Stimulated activated CD4-positive, alpha-beta T cell treated with anti-CD3 and anti-CD28 coated beads, Interleukin-4, amount 100 ng/mL, for 1 hour (primary cell): ENCODE data around the gene TAF4.
"Not testable (repeated sequence)": the region's sequence is repeated elsewhere in the genome, so short reads cannot be mapped to it uniquely, and the experiment has no call there.

Source experiments
- DNase-seq: peaks from one replicate; pipeline ENCODE4 v3.0.0-alpha.2; 2020

TAF4 gene

DNA sequence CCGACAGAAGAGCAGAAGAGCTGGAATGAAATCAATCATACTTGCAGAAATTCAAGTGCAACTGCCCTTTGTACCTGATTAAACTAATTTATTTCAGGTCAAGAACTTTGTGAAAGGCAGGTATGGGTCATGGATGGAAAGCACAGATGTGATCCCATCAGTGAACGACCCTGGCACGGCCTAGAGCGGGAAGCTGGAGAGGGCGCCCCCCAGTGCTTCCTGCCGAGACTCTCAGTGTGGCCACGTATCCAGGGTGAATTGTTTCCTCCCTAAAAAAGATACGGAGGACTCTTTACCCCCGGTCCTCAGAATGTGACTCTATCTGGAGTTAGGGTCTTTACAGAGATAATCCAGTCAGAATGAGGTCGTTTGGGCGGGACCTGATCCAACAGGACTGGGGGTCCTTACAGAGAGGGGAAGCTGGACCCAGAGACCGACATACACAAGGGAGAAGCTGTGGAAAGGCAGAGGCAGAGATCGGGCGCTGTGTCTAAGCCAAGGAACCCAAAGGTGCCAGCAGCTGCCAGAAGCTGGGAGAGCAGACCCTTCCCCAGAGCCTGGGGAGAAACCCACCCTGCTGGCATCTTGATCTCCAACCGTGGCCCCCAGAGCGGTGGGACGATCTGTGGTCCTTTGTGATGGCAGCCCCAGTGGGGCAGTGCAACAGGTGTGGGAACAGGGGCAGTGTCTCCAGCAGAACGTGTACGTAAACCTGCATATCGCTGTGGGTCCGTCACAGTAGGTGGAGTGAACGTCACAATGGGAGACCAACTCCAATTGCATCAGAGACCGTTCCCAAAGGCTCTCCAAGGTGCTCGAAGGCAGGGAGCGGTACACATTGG lies 91.9 kb downstream of the TAF4 start:
- DNase-seq = no peak

DNA sequence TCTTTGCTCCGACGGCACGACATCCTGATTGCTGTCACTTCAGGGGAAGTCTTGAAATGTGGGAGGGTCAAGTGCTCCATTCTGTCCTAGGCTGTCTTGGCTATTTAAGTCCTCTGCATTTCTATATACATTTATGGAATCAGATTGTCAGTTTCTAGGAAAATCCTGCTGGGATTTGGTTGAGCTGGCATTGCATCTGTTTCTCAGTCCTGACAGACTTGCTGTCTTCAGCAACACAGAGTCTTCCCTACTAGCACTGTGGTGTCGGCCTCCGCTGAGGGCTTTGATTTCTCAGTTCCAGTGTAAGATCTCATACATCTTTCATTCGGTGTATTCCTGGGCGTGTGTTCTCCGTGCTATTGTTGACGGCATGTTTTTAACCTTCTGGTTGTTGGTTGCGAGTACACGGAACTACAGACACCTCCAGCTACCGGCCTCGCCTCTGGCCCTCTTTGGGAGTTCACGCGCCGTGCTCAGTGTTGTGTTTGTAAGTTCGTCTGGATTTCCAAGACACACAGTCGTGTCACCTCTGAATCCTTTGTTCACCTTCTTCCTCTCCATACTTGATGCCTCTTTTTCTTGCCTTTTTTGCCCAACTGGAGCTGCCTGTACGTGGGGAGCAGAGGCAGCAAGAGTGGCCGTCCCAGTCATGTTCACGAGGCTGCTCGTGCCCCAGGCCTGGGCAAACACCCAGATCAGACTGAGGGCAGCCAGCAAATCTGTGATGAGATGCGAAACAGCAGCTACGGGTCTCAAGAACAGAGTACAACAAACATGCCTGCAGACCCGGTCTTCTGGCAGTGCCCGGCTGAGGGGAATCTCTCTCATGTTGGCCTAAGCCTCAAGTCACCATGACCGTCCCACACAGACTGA lies 92.8 kb downstream of the TAF4 start:
- no peak for DNase-seq

DNA sequence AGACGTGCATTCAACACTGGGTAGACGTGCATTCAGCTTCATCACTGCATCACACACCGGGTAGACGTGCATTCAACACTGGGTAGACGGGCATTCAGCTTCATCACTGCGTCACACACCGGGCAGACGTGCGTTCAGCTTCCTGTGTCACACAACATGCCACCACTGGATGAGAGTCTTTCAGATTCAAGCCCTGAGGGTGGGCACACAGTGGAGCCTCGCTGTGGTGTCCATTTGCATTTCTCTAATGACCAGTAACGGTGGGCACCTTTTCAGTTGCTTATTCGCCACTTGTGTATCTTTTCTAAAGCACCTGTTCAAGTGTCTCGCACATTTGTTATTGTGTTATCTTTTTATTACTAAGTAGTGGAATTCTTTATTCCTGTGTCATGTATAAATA lies 94.1 kb downstream of the TAF4 start:
- not testable (repeated sequence) for DNase-seq

DNA sequence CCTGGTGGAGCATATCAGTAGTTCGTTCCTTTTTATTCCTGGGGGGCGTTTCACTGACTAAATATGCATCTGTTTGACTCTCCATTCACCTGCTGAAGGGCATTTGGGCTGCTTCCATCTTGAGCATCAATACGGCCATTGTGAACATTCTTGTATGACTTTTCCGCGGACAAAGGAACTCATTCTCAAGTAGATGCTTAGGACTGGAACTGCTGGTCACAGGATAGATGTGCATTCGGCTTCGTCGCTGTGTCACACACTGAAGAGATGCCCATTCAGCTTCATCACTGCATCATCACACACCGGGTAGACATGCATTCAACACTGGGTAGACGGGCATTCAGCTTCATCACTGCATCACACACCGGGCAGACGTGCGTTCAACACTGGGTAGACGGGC lies 95.3 kb downstream of the TAF4 start:
- DNase-seq = no peak

DNA sequence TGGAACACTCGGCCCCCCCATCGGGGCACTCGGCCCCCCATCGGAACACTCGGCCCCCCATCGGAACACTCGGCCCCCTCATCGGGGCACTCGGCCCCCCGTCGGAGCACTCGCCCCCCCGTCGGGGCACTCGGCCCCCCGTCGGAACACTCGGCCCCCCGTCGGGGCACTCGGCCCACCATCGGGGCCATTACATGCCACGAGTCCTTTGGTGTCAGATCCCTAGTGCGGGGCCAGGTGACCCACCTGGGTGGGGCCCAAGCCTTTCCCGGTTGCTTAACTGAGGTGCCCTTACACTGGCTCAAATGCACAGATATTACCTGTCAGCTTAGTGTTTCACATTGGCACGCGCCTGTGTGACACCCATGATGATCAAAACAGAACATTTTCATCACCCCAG lies 95.9 kb downstream of the TAF4 start:
- no peak for DNase-seq

DNA sequence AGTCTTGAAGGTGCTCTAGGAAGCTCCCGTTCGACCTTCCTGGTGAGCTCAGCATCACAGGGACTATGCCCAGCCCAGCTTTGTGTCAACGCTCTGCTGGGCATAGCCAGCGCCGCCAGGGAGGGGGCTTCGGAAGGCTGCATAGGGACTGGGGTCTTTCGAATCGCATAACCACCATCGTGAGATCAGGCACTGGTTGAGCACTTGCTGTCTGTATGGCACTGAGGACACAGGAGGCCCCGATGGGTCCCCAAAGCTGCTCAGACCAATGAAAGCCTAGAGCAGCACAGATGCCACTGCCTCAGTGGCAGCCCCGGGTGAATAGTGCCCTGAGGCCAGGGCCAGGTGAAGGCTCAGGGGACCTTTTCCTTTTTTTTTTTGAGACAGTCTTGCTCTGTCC lies 96.7 kb downstream of the TAF4 start:
- no peak for DNase-seq

DNA sequence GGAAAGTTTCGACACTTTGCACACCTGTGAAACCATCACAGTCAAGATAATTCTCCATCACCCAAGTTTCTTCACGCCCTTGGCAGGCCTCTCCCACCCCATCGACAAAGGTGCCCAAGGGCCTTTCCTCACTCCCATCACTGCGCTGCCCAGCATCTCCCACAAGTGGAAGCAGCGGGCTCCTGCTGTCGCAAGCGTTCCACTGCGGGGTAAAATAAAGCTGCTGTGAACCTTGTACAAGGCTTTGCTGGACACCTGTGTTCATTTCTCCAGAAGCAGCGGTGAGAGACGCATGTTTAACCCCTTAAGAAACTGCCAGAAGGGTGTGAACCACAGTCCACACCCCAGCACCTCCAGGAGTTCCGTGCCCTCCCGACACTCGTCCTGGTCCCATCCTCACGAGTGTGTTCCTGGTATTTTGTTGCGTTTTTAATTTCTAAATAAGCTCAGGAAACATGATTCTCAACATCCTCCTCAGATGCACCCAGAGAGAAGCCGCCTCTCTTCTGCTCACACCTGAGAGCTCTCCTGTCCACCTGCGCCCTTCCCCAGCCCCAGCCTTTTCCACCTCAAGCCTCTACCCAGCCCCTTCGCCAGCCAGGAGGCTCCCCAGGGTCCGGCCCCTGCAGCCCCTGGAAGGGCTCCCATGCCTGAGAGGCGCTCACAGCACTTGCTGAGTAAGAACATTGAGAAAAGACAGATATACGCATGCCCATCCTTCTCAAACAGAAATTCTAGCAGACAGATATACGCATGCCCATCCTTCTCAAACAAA lies 97.5 kb downstream of the TAF4 start:
- DNase-seq = no peak

DNA sequence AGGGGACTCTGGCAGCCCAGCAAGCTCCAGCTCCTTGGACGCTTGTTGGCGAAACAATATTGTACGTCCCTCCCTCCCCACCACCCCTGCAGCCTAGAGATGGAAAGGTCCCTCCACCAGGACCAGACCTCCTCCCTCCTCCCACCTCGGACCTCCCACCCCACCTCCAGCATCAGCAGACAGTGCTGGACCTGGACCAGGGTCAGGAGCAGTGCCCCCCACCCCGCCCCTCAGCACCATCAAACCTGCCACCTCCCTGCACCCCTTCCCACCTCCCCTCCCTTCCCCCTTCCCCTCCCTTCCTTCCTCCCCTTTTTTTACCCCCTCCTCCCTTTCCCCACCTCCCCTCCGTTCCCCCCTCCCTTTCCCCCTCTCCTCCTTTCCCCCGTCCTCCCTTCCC lies 98.4 kb downstream of the TAF4 start:
- no peak for DNase-seq

DNA sequence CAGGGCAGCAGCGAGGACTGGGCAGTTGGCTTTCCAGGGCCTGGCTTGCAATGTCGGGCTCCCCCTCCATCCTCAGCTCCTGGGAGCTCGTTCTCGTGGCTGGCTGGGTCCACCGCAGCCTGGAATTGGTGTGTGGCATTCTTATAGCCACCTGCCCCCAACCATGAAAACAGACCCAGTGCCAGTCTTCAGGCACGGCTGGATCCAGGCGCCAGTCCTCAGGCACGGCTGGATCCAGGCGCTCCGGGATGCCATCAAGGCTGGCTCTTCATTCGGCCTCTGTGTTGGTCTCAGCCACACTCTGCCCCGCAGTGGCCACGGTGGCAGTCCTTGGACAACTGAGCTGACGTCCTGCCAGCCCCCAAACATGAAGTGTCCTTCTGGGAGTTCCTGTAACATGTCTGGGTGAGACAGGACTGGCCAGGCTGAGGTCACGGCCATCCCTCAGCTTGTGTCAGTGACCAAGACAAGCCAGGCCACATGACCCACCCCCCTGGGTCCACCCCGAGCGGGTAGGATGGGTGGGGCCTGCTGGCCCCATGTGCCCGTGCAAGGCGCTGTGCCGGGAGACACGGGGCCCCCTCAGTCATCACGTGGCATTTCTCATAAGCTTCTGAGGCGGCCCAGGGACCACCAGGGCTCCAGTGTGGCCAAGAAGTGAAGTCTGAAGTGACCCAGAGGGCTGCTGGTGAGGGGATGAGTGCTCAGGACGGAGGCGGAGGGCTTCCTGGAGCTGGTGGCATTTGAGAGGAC lies 99.0 kb downstream of the TAF4 start:
- no peak for DNase-seq

DNA sequence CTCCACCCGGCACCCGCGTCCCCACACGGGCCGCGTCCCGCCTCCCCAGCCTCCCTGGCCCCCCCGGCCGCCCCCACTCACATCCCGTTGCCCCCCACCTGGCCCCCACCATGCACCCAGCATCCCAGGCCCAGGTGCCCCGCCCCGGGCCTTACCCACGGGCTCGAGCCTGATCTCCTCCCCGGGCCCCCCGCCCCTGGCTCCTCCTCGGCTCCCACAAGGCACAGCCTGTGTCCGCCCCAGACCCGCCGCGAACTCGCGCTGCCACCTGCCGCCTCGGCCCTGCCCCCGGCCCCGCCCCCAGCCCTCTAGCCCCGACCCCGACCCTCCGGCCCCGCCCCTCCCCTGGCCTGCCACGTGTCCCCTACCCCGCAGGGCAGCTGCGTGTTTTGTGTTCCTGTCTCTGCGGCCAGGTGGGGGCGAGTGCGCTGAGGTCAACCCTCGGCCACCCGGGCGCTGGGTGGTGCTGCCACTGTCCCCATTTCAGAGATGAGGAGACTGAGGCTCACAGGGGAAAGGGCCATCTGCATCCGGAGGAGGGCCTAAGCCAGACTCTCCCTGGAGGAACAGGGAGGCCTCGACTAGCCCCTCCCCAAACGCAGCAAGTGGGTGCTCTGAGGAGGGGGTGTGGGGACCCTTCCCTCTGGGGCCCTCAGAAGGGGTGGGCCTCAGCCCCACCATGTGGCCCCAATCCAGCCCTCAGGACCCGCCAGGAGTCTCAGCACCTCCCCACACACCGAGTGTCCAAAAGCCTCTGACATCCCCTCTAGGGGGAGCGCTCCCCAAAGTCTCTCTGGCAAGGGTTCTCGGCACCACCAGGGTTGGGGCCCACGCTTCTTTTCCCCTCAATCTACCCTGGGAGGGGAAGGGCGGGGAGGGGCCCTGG lies 99.8 kb downstream of the TAF4 start:
- no peak for DNase-seq

DNA sequence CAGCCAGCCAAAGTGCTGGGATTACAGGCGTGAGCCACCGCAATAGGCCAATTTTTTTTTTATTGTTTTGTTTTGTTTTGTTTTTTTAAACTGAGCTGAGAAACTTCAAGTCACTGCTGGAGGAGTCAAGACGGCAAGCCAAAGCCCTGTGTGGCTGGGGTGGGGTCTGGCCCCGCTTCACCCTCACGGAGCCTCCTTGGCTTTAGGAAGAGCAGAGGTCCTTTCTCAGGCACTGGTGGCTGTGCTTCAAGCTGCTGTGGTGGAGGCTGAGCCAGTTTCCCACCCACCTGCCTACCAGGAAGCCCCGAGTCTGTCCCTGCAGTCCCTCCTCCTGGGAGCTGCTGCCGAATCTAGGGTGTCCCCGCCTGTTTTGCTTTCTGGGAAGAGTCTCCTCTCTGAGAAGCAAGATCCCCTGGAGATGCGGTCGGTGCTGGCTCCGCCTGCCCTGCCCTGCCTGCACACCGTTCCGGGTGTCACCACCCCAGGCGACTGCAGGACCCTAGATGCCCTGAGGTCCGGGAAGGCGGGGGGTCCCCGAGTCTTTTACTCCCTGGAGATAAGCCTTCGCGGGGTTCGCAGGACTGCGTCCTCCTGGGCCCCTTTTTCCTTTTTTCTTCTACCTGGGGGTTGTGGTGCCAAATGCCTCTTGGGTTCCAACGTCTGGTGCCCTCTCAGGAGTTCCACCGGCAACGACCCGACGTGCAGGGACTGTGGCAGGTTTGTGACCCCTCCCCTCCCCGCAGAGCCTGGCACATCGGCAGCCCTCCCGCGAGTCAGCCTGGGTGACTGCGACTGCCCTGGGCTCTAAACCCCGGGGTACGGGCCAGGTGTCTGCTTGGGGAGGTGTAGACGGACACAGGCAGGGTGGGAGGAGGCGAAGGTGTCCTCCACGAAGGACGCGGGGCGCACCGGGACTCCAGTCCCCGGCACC lies 100.7 kb downstream of the TAF4 start:
- no peak for DNase-seq

DNA sequence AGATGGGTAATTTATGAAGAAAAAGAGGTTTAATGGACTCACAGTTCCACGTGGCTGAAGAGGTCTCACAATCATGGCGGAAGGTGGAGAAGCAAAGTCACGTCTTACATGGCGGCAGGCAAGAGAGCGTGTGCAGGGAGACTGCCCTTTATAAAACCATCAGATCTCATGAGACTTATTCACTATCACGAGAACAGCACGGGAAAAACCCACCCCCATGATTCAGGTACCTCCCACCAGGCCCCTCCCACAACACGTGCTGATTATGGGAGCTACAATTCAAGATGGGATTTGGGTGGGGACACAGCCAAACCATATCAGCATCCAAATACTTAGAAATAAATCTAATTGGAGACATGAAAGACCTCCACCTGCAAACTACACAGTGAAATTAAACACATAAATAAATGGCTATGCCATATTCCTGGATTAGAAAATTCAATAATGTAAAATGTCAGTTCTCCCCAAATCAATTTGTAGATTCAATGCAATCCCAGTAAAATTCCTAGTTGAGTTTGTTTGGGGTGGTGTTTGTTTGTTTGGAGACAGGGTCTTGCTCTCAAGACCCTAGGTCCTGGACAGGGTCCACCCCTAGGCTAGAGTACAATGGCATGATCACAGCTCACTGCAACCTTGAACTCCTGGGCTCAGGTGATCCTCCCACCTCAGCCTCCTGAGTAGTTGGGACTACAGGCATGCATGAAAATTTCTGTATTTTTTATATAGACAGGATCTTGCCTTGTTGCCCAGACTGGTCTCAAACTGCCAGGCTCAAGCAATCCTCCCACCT lies 101.6 kb downstream of the TAF4 start:
- DNase-seq = no peak

DNA sequence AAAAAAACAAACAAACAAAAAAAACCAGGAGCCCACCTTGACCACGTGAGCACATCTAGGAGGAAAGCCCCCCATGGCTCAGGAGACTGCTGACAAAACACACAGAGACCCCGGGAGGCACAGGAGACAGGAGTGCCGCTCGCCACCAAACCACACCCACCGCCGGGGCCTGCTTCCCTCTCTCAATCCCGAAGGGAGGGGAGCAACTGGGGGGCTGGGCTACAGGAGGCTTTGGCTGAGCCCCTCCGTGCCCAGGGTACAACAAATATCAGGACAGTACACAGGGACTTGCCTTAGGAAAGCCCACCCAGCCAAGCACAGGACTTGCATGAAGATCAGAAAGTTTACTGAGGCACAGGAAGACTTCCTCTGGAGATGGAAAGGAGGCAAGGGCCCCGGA lies 102.5 kb downstream of the TAF4 start:
- no peak for DNase-seq

DNA sequence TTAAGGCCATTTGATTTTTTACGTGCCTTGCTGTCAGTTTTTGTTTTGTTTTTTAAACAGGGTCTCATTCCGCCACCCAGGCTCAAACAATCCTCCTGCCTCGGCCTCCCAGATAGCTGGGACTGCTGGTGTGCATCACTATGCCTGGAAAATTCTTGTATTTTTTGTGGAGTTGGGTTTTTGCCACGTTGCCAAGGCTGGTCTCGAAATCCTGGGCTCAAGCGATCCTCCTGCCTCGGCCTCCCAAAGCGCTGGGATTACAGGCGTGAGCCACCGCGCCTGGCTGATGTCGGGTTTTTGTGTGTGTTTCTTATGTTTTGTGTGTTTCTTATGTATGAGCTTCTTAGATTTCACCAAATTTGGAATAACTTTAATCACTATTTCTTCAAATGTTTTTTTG lies 104.8 kb downstream of the TAF4 start:
- no peak for DNase-seq

DNA sequence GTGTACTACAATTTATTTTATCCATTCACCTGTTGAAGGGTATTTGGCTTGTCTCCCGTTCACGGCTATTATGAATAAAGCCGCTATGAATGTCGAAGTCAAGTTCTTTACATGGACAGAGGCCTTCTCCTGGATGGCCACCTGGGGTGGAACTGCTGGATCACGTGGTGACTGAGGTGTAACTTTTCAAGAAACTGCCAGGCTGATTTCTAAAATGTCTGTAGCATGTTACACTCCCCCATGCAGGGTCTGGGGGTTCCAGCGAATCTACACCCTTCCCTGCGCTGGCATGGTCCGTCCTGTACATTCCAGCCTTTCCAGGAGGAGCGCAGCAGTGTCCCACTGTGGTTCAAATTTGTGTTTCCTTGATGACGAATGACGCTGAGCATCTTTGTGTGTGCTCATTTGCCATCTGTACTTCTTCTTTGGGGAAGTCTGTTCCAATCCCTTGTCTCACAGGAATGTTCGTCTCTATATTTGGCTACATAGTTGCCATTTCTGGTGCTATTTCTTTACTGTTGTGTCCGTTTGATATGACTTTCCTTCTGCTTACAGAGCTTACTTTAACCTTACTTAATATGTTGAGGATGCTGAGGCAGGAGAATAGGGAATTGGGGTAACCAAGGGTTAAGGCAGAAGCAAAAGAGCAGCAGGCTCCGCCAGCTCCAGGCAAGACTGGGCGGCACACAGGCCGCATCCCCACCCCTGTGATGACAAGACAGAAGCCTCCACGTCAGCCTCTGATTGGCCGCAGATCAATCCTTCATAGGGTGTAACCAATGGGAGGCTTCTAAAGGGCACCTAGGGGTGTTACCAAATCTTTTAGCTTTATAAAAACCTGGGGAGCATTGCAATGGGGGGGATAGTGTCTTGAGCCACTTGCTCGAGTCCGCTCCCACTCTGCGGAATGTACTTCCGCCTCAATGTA lies 106.6 kb downstream of the TAF4 start:
- DNase-seq = no peak

DNA sequence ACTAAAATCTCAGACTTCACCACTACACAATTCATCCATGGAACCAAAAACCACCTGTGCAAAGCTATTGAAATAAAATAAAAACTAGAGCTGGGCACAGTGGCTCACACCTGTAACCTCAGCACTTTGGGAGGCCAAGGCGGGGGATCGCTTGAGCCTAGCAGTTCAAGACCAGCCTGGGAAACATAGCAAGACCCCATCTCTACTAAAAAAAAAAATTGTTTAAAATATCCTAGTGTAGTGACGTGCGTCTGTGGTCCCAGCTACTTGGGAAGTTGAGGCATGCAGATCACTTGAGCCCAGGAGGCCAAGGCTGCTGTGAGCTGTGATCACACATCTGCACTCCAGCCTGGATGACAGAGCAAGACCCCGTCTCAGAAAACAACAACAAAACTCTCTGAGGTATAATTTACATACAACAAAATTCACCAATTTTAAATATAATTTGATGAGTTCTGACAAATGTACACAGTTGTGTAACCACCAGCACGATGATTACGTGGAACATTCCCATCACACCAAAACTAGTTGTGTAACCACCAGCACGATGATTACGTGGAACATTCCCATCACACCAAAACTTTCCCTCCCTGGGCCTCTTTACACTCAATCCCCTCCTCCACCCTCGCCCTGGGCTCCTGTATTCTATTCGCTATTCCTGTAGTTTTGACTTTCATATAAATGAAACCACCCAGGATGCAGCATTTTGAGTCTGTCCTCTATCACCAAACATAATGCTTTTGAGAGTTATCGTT lies 107.5 kb downstream of the TAF4 start:
- no peak for DNase-seq
